GM15510 (cell line): ENCODE measurements around the gene H6PD.

Source experiments
- POLR2A ChIP-seq: IDR thresholded peaks from 3 replicates; pipeline ENCODE4 v1.6.1; 2011; ENCODE audit warnings: borderline replicate concordance; ENCODE audit not compliant: insufficient read length; ENCODE audit errors: extremely low read depth

Gene H6PD

DNA sequence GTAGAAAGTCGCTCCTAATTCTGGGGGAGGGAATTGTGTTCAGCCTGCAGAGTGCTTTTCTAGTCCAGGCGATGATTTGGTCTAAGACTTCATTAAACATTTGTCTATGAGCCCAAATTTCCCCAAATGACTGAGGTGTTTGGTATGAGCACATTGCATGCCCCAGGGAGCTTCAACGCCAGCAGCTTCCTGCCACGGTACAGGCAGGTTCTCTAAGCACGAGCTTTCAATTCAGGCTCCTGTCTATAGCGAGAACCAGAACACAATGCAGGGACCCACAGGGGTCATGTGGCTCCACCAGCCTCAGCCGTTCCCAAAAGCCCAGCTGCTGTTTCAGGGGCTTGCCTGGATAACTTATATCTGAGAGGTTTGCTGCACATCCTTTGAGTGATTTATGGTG, 34.1 kb upstream of the H6PD start:
- TF ChIP-seq POLR2A: no peak

- TF ChIP-seq POLR2A: no peak
These were observed 33.0 kb upstream of the H6PD start for GRCh38 chr1:9201401-9202239.

DNA sequence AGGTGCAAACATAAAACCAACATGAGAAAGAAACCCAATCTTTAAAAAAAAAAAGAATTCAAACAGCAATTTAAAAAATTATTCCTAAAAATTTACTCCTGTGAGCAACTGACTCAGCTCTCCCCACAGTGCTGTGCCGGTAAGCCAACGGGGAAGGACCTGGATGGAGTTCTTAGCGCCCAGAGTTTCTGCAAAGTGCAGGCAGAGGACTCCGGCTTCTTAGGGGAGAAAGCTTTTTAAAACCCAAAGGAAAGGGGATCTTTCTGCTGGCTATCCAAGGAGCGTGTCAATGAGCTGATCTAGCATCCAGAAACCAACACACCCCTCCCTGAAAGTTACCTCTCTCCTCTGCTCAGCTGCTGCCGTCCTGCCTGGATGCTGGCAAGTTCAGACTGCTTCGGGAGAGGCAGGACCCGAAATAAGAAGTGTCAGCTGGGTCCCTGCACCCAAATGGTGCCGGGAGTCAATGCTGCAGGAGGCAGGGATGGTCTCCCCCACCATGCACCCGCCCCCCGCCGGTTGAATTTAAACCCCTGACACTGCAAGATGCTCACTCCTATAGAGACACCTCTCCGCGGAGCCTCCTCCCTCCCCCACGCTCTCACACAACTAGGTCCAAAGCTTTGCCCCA, 32.2 kb upstream of the H6PD start:
- no peak for TF ChIP-seq POLR2A

- no peak for TF ChIP-seq POLR2A
These were observed 31.0 kb upstream of the H6PD start for GRCh38 chr1:9203511-9203982.

DNA sequence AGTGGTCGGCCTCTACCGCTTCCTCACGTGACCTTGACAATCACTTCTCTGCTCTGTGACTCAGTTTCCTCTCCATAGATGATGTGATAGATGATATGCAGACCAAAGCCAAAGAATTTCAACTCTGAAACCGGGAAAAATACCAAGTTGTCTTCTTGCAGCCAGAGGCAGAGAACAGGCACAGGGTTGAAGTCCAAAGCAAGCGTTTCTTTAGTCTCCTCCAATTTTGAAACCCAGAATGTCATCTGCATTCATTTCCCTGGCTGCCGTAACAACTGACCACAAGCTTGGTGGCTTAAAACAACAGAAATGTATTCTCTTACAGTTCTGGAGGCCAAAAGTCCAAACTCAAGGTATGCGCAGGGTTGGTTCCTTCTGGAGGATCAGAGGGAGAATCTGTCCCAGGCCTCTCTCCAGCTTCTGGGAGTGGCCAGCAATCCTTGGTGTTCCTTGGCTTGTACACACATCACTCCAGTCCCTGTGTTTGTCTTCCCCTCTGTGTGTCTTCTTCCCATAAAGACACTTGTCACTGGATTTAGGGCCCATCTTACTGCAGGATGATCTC, 30.3 kb upstream of the H6PD start:
- no peak for TF ChIP-seq POLR2A

DNA sequence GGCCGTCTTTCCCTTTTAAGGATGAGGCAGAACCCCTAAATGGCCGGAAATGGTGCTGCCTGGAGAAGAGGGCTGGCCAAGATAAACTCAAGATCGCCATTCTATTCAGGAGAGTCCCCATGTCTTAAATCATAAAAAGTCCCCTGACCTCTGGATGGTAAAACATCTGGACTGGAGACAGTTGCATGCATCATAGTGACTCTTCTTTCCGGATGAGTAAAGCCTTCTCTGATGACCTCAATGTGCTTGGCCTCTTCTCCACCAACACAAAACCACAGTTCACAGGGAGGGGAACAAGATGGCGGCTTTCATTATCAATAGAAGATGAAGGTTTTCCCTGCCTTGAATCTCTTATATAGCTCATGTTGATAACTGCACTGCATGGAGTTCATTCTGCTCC, 27.5 kb upstream of the H6PD start:
- no peak for TF ChIP-seq POLR2A

- TF ChIP-seq POLR2A: no peak
These were observed 26.9 kb upstream of the H6PD start for GRCh38 chr1:9207715-9208114.

DNA sequence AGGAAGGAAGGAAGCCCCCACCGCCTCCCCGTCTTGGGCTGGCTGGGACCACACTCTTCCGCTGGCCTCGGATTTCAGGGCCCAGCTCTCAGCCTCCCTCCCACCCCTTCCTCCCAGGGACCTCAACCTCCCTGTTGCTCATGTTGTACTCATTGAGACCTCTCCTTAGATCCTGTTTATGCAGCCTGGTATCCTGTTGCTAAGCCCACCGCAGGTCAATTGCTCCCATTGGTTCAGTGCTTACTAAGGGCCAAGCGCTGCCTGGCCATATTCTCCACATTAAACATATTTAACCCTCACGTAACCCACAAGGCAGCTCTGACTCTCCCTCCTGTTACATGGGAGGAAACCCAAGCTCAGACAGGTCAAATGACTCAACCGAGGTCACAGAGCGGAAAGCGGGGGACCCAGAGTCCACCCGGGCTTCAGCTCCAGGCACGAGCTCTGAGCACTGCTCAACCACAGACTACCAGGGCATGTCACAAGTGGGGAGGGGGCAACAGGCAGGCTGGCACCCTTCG, 23.2 kb upstream of the H6PD start:
- TF ChIP-seq POLR2A: no peak

DNA sequence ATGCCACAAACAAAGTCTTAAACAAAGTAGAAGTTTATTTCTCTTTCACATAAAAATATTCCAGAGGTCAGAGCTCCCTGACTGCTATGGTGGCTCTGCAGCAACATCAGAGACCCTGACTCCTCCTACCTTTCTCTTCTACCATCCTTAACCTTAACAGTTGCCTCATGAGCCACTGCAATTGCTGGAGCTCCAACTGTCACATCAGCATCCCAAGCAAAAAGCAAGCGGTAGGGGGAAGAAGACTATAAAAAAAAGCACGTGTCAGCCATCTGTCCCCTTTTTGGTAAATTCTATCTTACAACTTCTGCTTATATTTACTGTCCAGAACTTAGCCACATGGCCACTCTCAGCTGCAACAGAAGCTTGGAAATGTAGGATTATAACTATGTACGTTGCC, 21.8 kb upstream of the H6PD start:
- no peak for TF ChIP-seq POLR2A

DNA sequence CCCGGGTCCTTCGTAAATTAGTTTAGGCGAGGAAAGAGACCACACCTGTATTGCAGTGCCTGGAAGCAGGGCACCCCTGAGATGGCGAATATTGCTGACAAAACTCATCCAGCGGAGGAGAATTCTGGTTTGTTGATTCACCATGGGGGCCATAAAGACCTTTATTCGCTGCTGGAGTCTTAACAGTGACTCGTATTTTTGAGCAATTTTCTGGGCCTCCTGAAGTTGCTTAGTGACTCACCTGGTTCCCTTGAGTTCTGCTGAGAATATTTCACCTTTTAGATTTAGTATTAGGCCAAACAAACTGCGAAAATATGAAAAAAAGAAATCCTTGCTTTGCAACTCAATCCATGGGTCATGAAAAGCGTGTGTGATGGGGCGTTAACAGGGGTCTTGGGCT, 20.6 kb upstream of the H6PD start:
- TF ChIP-seq POLR2A: no peak

DNA sequence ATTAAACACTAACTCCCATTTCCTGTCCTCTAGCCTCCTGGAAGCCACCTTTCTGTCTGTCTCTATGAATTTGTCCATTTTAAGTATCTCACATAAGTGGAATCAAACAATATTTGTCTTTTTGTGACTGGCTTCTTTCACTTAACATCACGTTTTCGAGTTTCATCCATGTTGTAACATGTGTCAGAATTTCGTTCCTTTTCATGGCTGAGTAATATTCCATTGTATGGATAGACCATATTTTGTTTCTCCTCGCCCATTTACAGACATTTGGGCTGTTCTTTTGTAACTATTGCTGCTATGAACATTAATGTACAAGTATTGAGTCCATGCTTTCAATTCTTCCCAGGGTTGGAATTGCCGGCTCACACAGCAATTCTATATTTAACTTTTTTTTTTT, 15.7 kb upstream of the H6PD start:
- TF ChIP-seq POLR2A: no peak

DNA sequence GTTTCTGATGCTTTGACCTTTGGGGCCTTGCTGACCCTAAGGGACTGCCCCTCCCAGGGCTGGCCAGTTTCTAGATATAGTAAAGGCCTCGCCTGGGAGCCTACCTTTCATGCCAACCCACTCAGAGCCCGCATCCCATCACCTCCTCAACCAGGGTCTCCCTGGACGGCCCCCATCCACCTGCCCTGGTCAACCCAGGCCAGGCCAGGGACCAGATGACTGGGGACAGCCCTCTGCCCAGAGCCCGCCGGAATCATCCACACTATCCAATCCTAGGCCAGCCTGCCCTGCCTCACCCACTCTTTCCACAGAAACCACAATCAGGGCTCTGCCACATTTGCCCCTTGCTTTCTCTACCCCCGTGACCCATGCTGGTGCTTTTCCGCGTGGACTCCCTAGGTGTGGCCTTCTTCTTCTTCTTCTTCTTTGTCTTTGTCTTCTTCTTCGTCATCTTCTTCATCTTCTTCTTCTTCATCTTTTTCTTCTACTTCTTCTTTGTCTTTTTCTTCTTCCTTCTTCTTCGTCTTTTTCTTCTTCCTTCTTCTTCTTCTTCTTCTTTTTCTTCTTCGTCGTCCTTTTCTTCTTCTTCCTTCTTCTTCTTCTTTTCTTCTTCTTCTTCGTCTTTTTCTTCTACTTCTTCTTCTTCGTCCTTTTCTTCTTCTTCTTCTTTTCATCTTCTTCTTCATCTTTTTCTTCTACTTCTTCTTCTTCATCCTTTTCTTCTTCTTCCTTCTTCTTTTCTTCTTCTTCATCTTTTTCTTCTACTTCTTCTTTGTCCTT, 11.5 kb upstream of the H6PD start:
- TF ChIP-seq POLR2A: no peak

- TF ChIP-seq POLR2A: no peak
These were observed 9.7 kb upstream of the H6PD start for GRCh38 chr1:9224664-9225410.

DNA sequence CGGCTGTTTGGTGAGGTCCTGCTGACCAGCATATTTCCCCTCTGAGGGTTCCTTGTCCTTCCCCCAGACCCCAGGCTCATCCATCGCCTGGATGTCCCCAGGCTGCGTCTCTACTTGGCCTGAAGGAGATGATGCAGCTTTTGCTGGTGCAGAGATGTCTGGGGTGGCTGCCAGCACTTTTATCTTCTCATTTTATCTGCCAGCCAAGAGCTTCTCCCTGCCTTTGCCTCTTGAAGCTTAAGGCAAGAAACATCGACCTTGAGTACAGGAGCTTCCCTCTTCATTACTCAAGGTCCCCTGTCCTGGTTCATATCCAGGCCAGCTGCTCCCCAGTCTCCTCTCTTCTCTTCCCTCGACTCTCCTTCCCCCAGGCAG, 9.2 kb upstream of the H6PD start:
- no peak for TF ChIP-seq POLR2A

DNA sequence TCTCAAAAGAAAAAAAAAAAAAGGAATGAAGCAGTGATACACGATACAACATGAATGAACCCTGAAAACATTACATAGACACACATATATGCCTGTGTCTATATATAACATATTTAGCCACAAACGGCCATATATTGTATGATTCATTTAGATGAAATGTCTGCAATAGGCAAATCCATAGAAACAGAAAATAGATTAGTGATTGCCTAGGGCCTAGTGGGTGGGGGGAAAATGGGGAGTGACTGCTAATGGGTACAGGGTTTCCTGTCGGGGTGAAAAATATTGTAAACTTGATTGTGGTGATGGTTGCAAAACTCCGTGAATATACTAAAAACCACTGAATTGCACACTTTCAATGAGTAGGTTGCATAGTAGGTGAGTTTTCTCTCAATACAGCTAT, 6.0 kb upstream of the H6PD start:
- TF ChIP-seq POLR2A: no peak

- TF ChIP-seq POLR2A: no peak
These were observed 5.0 kb upstream of the H6PD start for GRCh38 chr1:9229549-9229948.
